HG03460 (cell line): ENCODE results near the gene ACAP1.

Experiments used
- ATAC-seq: cut with Tn5 transposase; IDR thresholded peaks from one replicate; pipeline ENCODE4 v1.9.1; 2021; ENCODE audit not compliant: unreplicated experiment

Gene ACAP1

GRCh38 chr17:7384489-7385081 lies 48.3 kb downstream of the ACAP1 start:
- no peak for ATAC-seq

- ATAC-seq = no peak
These were observed 52.5 kb downstream of the ACAP1 start for GRCh38 chr17:7388856-7389255.

- ATAC-seq = no peak
These were observed 53.9 kb downstream of the ACAP1 start for GRCh38 chr17:7389924-7390910.

- no peak for ATAC-seq
These were observed 55.0 kb downstream of the ACAP1 start for GRCh38 chr17:7391307-7391706.

- ATAC-seq = no peak
These were observed 56.6 kb downstream of the ACAP1 start for GRCh38 chr17:7392696-7393612.

- ATAC-seq = peak; percentile 43
These were observed 57.5 kb downstream of the ACAP1 start for GRCh38 chr17:7393613-7394451.

- peak; percentile 68 for ATAC-seq
These were observed 58.3 kb downstream of the ACAP1 start, which contains the start of gene PLSCR3 for GRCh38 chr17:7394452-7395191. PLSCR3 (minus strand) TSS chr17:7394525; CDS start chr17:7394110, 415 bp downstream.

- ATAC-seq = no peak
These were observed 59.8 kb downstream of the ACAP1 start for GRCh38 chr17:7396147-7396546.

- ATAC-seq = no peak
These were observed 62.3 kb downstream of the ACAP1 start for GRCh38 chr17:7398612-7399011.
